K562 (cell line): Measurements from ENCODE around the gene PRM1. TPM values are rescaled to one million over a fixed set of nuclear protein-coding genes. Genes with fewer than 3 reads are reported as not detected.
A peak's percentile ranks its signal among the peaks of the same experiment; 100 is the strongest.

ENCODE experiments used
- CBX5 ChIP-seq: IDR thresholded peaks from 2 replicates; pipeline ENCODE4 v1.6.1; 2014; ENCODE audit warnings: low read depth, borderline replicate concordance
- FOXK1 ChIP-seq: sonication (generic); formaldehyde crosslinking; IDR thresholded peaks from 2 replicates; pipeline ENCODE4 v1.8.0; 2022; ENCODE audit warnings: missing genetic modification reagents, mild to moderate bottlenecking, borderline replicate concordance
- FOXM1 ChIP-seq, 2 experiments: fragments of 450-650 bp in 1 of 2; sonication (generic) in 1 of 2; formaldehyde crosslinking in 1 of 2; IDR thresholded peaks; 2 replicates each; pipeline versions ENCODE4 v1.6.1 to v1.9.0; 2017 to 2022; ENCODE audit warnings: low read depth in 2 of 2, mild to moderate bottlenecking in 2 of 2, missing genetic modification reagents in 1 of 2, moderate library complexity in 1 of 2
- GABPB1 ChIP-seq: sonication (generic); formaldehyde crosslinking; IDR thresholded peaks from 2 replicates; pipeline ENCODE4 v1.8.0; 2022; ENCODE audit warnings: mild to moderate bottlenecking, missing genetic modification reagents
- GTF2A2 ChIP-seq: IDR thresholded peaks from 2 replicates; pipeline ENCODE4 v1.6.1; 2016; ENCODE audit warnings: mild to moderate bottlenecking, missing genetic modification characterization, missing compliant biosample characterization
- KLF6 ChIP-seq: fragments of 250-450 bp; sonication (Bioruptor Pico); IDR thresholded peaks from 2 replicates; pipeline ENCODE4 v1.4.0; 2020; ENCODE audit warnings: mild to moderate bottlenecking, moderate library complexity, borderline replicate concordance
- L3MBTL2 ChIP-seq: fragments of 450-650 bp; IDR thresholded peaks from 2 replicates; pipeline ENCODE4 v1.6.1; 2016; ENCODE audit warnings: mild to moderate bottlenecking, moderate library complexity
- RAD21 ChIP-seq, 2 experiments: fragments of 250-450 bp in 1 of 2; fragments of 450-650 bp in 1 of 2; sonication (Bioruptor Pico) in 1 of 2; formaldehyde crosslinking in 1 of 2; IDR thresholded peaks in 1 of 2; conservative IDR thresholded peaks in 1 of 2; 2 replicates each; pipeline versions ENCODE4 v1.4.0 to v1.8.0; 2020 to 2022; ENCODE audit warnings: mild to moderate bottlenecking in 2 of 2, moderate library complexity in 1 of 2
- ZNF133 ChIP-seq: fragments of 250-450 bp; sonication (Bioruptor Pico); IDR thresholded peaks from 2 replicates; pipeline ENCODE4 v1.4.0; 2020; ENCODE audit warnings: mild to moderate bottlenecking
- ZNF175 ChIP-seq: fragments of 200-800 bp; sonication (Bioruptor generic); IDR thresholded peaks from 2 replicates; pipeline ENCODE4 v1.6.1; 2016; ENCODE audit warnings: low read depth, mild to moderate bottlenecking, missing genetic modification characterization, missing compliant biosample characterization
- ZNF57 ChIP-seq: fragments of 450-650 bp; formaldehyde crosslinking; IDR thresholded peaks from 2 replicates; pipeline ENCODE4 v1.4.0; 2020; ENCODE audit warnings: mild to moderate bottlenecking, moderate library complexity
- polyA plus RNA-seq, 8 experiments: library from polyadenylated mRNA; depleted of rRNA in 4 of 8; stranded (reverse) in 5 of 8; unstranded in 3 of 8; fragments of >200 nt; fragmentation: Nextera tagmentation in 2 of 8; fragmentation: Illumina TruSeq in 1 of 8; extraction: Ambion mirVana in 2 of 8; extraction: Trizol in 1 of 8; gene quantifications; 2 replicates each; pipeline versions ENCODE4 v1.2.1 to v1.2.3, GENCODE V29; 2011 to 2014; ENCODE audit warnings: inconsistent platforms in 1 of 8, missing spikeins in 1 of 8
- total RNA-seq, 7 experiments: library from RNA; depleted of rRNA in 6 of 7; stranded (reverse); fragments of >200 nt in 6 of 7; fragmentation: Illumina TruSeq in 2 of 7; extraction: Trizol in 2 of 7; gene quantifications; 2 replicates each; pipeline versions ENCODE4 v1.2.1 to v1.2.3, GENCODE V29; 2011 to 2021; ENCODE audit warnings: low replicate concordance in 1 of 7
- TF ChIP-seq, protein P1 (sequence below): fragments of 450-650 bp; IDR thresholded peaks from 2 replicates; pipeline ENCODE4 v1.6.1; 2016
- TF ChIP-seq, protein P2 (sequence below): fragments of 250-450 bp; sonication (Bioruptor Pico); IDR thresholded peaks from 2 replicates; pipeline ENCODE4 v1.5.0; 2021
- TF ChIP-seq, protein P3 (sequence below): fragments of 200-800 bp; sonication (Bioruptor generic); IDR thresholded peaks from 2 replicates; pipeline ENCODE4 v1.6.1; 2017; ENCODE audit warnings: missing genetic modification characterization, missing compliant biosample characterization
- TF ChIP-seq, protein P4 (sequence below): fragments of 450-650 bp; IDR thresholded peaks from 2 replicates; pipeline ENCODE4 v1.6.1; 2016; ENCODE audit warnings: borderline replicate concordance
- TF ChIP-seq, protein P5 (sequence below): sonication (generic); formaldehyde crosslinking; IDR thresholded peaks from 2 replicates; pipeline ENCODE4 v1.8.0; 2022; ENCODE audit warnings: mild to moderate bottlenecking, missing genetic modification reagents

PRM1 gene
- total and polyA plus RNA-seq, 9 of the 15 experiments (the other 6 are each of a cell fraction or from before 2014, with no cell fraction given), result not detected

DNA sequence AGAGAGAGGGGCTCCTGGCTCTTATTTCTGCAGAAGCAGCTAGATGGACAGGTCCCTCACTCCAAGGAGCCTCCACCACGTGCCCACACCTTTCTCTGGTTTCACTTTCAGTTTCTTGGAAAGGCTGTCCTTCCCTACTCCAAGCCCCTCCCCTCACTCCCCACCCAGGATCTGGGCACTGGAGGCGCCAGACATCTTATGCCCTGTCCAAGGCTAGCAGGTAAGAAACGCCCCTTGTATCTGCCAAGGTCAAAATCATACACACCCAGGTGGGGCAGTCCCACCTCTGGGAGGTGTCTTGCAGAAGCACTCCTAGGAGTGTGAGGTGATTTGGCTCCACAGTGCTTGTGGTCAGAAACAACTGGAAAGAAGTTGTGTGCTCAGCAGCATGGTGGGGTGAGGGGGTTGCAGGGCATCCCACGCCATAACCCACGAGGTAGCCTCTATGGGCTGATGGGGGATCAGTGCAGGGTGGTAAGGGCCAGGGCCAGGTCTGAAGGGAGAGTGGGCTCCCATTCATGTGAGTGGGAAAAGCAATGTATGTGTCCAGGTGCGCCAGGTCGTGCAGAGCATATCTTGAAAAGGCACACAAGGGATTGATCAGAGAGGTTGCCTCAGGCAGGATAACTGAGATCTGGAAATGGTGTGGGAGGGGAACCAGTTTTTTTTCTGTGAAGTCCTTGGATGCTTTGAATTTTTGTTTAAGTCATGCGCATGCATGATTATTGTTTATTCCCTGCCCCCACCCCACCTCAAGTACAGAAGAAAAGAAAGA is 31.8 kb upstream of the PRM1 start (continued):
- peak; percentile 94 for TF ChIP-seq L3MBTL2
- TF ChIP-seq, protein P1, sequence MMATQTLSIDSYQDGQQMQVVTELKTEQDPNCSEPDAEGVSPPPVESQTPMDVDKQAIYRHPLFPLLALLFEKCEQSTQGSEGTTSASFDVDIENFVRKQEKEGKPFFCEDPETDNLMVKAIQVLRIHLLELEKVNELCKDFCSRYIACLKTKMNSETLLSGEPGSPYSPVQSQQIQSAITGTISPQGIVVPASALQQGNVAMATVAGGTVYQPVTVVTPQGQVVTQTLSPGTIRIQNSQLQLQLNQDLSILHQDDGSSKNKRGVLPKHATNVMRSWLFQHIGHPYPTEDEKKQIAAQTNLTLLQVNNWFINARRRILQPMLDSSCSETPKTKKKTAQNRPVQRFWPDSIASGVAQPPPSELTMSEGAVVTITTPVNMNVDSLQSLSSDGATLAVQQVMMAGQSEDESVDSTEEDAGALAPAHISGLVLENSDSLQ, result peak; percentile 59; the same call in 1 of the 2 replicates
- TF ChIP-seq, protein P2, sequence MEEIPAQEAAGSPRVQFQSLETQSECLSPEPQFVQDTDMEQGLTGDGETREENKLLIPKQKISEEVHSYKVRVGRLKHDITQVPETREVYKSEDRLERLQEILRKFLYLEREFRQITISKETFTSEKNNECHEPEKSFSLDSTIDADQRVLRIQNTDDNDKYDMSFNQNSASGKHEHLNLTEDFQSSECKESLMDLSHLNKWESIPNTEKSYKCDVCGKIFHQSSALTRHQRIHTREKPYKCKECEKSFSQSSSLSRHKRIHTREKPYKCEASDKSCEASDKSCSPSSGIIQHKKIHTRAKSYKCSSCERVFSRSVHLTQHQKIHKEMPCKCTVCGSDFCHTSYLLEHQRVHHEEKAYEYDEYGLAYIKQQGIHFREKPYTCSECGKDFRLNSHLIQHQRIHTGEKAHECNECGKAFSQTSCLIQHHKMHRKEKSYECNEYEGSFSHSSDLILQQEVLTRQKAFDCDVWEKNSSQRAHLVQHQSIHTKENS (CRISPR knock-in tag), result no peak
- TF ChIP-seq, protein P3, sequence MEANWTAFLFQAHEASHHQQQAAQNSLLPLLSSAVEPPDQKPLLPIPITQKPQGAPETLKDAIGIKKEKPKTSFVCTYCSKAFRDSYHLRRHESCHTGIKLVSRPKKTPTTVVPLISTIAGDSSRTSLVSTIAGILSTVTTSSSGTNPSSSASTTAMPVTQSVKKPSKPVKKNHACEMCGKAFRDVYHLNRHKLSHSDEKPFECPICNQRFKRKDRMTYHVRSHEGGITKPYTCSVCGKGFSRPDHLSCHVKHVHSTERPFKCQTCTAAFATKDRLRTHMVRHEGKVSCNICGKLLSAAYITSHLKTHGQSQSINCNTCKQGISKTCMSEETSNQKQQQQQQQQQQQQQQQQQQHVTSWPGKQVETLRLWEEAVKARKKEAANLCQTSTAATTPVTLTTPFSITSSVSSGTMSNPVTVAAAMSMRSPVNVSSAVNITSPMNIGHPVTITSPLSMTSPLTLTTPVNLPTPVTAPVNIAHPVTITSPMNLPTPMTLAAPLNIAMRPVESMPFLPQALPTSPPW, result peak; percentile 41; the same call in 1 of the 2 replicates
- TF ChIP-seq FOXM1 (IDR thresholded peaks at IDR 0.05; ENCODE audit: low read depth), result peak; percentile 84
- no peak for TF ChIP-seq FOXM1 (CRISPR knock-in tag; IDR thresholded peaks at IDR 0.05; ENCODE audit: low read depth)
- TF ChIP-seq KLF6, result 0 out of 2 replicates have a peak, but pooled peaks have one; percentile 8
- no peak for TF ChIP-seq ZNF175 (CRISPR knock-in tag)
- TF ChIP-seq, protein P4, sequence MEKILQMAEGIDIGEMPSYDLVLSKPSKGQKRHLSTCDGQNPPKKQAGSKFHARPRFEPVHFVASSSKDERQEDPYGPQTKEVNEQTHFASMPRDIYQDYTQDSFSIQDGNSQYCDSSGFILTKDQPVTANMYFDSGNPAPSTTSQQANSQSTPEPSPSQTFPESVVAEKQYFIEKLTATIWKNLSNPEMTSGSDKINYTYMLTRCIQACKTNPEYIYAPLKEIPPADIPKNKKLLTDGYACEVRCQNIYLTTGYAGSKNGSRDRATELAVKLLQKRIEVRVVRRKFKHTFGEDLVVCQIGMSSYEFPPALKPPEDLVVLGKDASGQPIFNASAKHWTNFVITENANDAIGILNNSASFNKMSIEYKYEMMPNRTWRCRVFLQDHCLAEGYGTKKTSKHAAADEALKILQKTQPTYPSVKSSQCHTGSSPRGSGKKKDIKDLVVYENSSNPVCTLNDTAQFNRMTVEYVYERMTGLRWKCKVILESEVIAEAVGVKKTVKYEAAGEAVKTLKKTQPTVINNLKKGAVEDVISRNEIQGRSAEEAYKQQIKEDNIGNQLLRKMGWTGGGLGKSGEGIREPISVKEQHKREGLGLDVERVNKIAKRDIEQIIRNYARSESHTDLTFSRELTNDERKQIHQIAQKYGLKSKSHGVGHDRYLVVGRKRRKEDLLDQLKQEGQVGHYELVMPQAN, result 0 out of 2 replicates have a peak, but pooled peaks have one; percentile 28
- TF ChIP-seq RAD21 (CRISPR knock-in tag; conservative IDR thresholded peaks at IDR 0.05 in 1 of 2, IDR thresholded peaks at IDR 0.05 in 1 of 2), result no peak
- TF ChIP-seq FOXK1 (CRISPR knock-in tag), result no peak
- TF ChIP-seq ZNF57 (CRISPR knock-in tag), result no peak
- TF ChIP-seq CBX5, result no peak
- TF ChIP-seq, protein P5, sequence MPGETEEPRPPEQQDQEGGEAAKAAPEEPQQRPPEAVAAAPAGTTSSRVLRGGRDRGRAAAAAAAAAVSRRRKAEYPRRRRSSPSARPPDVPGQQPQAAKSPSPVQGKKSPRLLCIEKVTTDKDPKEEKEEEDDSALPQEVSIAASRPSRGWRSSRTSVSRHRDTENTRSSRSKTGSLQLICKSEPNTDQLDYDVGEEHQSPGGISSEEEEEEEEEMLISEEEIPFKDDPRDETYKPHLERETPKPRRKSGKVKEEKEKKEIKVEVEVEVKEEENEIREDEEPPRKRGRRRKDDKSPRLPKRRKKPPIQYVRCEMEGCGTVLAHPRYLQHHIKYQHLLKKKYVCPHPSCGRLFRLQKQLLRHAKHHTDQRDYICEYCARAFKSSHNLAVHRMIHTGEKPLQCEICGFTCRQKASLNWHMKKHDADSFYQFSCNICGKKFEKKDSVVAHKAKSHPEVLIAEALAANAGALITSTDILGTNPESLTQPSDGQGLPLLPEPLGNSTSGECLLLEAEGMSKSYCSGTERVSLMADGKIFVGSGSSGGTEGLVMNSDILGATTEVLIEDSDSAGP, result no peak
- TF ChIP-seq GABPB1 (CRISPR knock-in tag), result peak; percentile 36; the same call in 1 of the 2 replicates
- no peak for TF ChIP-seq ZNF133 (CRISPR knock-in tag)
- no peak for TF ChIP-seq GTF2A2 (tag)
